Sigmoid colon (tissue), 3 donors: ENCODE data around the gene SCYGR5.

Experiments
- CTCF ChIP-seq, 4 experiments: fragments of 450-650 bp in 3 of 4; fragments of 200-600 bp in 1 of 4; IDR thresholded peaks; one replicate each; pipeline ENCODE4 v1.5.1; 2016 to 2019; ENCODE audit warnings: antibody characterized with exemption in 4 of 4, mild to moderate bottlenecking in 3 of 4, moderate library complexity in 2 of 4
- POLR2A ChIP-seq, 2 donors: fragments of 450-650 bp; IDR thresholded peaks; one replicate each; pipeline ENCODE4 v1.6.1; 2016; ENCODE audit warnings: antibody characterized with exemption in 2 of 2, mild to moderate bottlenecking in 2 of 2, moderate library complexity in 2 of 2

DNA sequence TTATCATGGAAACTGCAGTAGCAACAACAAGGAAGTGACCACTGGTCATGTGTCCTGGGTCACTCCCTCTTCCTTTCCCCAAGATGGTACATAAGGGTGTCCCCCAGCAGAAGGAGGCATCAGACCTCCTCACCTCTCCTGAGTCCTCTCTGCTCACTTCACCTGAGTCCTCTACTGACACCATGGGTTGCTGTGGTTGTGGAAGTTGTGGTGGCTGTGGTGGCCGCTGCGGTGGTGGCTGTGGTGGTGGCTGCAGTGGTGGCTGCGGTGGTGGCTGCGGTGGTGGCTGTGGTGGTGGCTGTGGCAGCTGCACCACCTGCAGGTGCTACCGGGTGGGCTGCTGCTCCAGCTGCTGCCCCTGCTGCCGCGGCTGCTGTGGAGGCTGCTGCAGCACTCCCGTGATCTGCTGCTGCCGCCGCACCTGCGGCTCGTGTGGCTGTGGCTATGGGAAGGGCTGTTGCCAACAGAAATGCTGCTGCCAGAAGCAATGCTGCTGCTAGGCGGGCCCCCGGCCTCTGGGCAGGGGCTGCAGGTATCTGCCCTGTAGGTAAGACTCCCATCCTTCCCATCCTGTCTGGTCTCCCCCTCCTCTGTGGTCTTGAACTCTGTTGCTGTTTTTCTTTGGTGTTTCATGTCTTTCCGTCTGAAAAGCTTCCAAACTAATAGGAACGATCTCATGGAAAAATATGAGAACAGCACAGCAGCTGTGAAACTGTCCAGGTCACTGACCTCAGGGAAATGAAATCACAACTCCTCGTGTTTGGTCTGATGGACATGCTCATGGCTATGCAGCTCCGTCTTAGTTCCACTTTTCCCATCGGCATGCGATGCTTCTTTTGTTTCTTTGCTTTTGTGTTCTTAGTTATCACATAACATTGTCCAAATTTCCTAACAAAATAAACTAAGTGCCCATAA is 49.0 kb upstream of the SCYGR5 start, which contains the start of gene SCYGR4:
- no peak for TF ChIP-seq POLR2A (IDR thresholded peaks at IDR 0.05)
- TF ChIP-seq CTCF (IDR thresholded peaks at IDR 0.05): no peak
